GM12864 (cell line): ENCODE results near the gene MTARC2.

Source experiments
- DNase-seq: peaks from one replicate; pipeline ENCODE4 v3.0.0-alpha.2; 2011; ENCODE audit warnings: low read depth
- H3K4me3 ChIP-seq: 2 replicates; pipeline ENCODE4 v1.5.1; 2011; ENCODE audit warnings: mild to moderate bottlenecking, low read depth, low read length, control low read depth
- TF ChIP-seq, protein P1 (sequence below): IDR thresholded peaks from 2 replicates; pipeline ENCODE4 v1.5.1; 2011; ENCODE audit warnings: low read depth, mild to moderate bottlenecking, moderate library complexity, low read length, control low read depth, inconsistent platforms; ENCODE audit errors: missing control alignments

The MTARC2 gene

DNA sequence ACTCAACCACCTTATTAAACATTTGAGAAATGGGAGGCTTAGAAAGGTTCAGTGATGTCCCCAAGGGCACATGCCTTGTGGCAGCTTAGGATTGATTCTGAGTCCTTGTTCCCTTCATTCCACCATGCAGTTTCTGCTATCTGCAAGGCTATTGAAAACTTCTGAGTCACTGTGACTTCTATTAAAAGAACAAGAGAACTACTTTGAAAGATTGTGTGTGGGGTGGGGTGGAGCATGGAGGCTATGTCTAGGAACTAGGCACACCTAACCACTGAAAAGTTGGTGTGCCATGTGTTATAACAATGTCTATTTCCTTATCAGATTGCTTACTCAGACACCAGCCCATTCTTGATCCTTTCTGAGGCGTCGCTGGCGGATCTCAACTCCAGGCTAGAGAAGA lies 49.4 kb downstream of the MTARC2 start:
- DNase-seq, result no peak
- TF ChIP-seq, protein P1, sequence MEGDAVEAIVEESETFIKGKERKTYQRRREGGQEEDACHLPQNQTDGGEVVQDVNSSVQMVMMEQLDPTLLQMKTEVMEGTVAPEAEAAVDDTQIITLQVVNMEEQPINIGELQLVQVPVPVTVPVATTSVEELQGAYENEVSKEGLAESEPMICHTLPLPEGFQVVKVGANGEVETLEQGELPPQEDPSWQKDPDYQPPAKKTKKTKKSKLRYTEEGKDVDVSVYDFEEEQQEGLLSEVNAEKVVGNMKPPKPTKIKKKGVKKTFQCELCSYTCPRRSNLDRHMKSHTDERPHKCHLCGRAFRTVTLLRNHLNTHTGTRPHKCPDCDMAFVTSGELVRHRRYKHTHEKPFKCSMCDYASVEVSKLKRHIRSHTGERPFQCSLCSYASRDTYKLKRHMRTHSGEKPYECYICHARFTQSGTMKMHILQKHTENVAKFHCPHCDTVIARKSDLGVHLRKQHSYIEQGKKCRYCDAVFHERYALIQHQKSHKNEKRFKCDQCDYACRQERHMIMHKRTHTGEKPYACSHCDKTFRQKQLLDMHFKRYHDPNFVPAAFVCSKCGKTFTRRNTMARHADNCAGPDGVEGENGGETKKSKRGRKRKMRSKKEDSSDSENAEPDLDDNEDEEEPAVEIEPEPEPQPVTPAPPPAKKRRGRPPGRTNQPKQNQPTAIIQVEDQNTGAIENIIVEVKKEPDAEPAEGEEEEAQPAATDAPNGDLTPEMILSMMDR, result no peak
- no peak overlapping the region for H3K4me3 ChIP-seq

DNA sequence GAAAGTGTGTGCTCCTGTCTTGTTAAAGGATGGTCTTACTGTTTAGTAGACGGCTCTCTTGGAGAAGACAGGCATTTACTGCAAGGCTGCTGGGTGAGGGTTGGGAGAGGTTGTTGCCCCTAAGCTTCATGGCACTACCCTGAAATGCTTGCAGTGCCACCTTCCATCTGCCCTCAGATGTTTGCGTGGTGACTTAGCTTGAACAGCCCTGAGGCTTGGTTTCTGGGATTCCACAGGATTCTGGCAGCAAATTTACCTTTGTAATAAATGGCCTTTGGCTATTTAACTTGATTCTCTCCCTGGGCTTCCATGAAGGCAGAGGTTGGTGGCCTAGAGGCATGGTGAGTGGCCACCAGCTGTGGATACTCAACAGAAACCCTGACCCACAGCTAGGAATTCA lies 50.2 kb downstream of the MTARC2 start:
- DNase-seq, result no peak
- TF ChIP-seq, protein P1, result no peak
- H3K4me3 ChIP-seq, result no peak overlapping the region

- TF ChIP-seq, protein P1, result no peak
- no peak overlapping the region for H3K4me3 ChIP-seq
- DNase-seq, result no peak
Observed at GRCh38 chr1:220800262-220800661, 52.1 kb downstream of the MTARC2 start.

DNA sequence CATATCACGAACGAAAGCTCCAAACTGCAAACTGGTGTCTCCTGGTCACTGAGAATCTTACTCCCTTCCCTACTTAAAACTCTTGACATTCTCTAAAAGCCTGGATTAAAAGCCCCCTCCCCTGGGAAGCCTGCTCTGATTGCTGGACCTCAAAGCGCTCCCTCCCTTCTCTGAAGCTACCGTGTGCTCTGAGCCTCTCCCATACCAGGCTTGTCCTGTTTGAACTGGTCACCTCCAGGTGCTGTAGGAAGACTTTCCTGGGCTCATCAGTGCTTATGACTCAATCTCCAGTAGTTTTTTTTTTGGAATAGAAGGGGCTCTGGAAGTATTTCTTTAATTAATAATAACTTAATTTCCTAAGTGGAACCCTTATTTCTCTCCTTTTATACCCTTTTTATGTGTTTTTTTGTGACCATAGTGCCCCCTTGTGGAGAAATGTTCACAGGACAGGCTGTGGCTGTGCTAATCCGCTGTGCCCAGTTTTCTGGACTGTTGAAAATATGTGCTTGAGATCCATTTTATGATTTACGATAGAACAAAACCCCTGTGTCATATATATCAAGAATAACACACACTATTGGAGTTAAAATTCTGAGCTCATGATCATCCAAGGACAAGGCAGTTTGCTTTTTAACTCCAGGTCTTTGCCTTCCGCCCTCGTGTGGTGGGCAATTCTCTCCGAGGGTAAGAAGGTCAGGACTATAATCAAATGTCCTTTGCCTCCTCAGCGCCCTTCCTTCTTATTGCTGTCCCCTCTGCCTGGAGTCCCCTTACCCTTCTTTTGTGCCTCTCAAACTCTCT lies 55.5 kb downstream of the MTARC2 start:
- no peak overlapping the region for H3K4me3 ChIP-seq
- TF ChIP-seq, protein P1, result peak; percentile 66
- DNase-seq, result no peak

DNA sequence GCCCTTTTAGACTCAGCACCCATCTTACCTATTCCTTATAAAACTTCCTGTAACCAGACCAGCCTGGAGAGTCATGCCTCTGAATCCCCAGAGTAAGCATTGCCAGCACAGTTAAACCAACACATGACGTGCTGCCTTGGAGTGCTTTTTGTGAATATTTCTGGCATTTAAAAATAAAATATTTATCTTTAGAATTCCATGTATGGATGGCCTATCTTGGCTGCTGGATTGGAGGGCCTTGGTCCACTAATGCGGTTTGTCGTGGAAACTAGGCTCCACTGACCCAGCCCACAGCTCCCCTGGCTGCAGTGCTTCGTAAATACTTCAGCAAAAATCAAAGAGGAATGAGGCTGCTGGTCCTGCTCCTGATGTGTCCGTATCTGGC lies 56.1 kb downstream of the MTARC2 start:
- TF ChIP-seq, protein P1, result no peak
- no peak overlapping the region for H3K4me3 ChIP-seq
- no peak for DNase-seq

GRCh38 chr1:220806408-220806807 lies 58.3 kb downstream of the MTARC2 start:
- no peak for DNase-seq
- H3K4me3 ChIP-seq, result no peak overlapping the region
- TF ChIP-seq, protein P1, result no peak

DNA sequence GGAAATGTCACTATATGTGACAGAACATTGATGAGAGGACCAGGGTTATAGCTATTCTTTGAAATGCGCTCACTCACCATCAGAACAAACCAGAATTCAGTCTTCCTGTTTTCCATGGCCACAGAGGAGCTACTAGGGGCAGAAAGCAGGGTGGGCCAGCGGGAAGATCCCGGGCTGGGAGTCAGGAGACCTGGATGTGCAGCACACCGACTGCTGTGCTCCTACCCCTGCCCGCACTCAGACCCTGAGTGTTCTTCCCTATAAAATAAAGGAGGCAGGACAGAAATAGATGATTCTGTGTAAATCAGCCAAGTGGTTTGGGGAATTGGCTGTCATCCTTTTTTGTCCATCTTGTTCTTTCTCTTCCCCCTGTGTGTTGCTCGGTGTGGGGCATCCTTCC lies 59.6 kb downstream of the MTARC2 start:
- TF ChIP-seq, protein P1, result no peak
- no peak for DNase-seq
- no peak overlapping the region for H3K4me3 ChIP-seq
